Spleen (tissue), 11 donors: ENCODE measurements around the gene ARHGEF40. TPM values are rescaled to one million over a fixed set of nuclear protein-coding genes. Genes with fewer than 3 reads are reported as not detected.

Experiments used
- DNase-seq: peaks from one replicate; pipeline ENCODE4 v3.0.0-alpha.2; 2020
- H3K27ac ChIP-seq, 8 donors: fragments of 200-600 bp; sonication (generic) in 7 of 8; 1 replicate in 4 of 8; 2 replicates in 4 of 8; pipeline versions ENCODE4 v1.5.0 to v1.8.0; 2016 to 2021; ENCODE audit warnings: inconsistent platforms in 4 of 8, mild to moderate bottlenecking in 4 of 8, moderate library complexity in 1 of 8
- H3K27me3 ChIP-seq, 7 donors: fragments of 200-600 bp; sonication (generic) in 6 of 7; replicated peaks in 1 of 7; 1 replicate in 4 of 7; 2 replicates in 3 of 7; pipeline versions ENCODE4 v1.5.0 to v1.8.0; 2016 to 2021; ENCODE audit warnings: inconsistent platforms in 3 of 7, mild to moderate bottlenecking in 1 of 7
- H3K36me3 ChIP-seq, 6 donors: fragments of 200-600 bp; sonication (generic) in 5 of 6; 1 replicate in 4 of 6; 2 replicates in 2 of 6; pipeline versions ENCODE4 v1.5.0 to v1.8.0; 2016 to 2021; ENCODE audit warnings: inconsistent platforms in 2 of 6
- H3K4me1 ChIP-seq, 6 donors: fragments of 200-600 bp; sonication (generic) in 5 of 6; 1 replicate in 3 of 6; 2 replicates in 3 of 6; pipeline versions ENCODE4 v1.5.0 to v1.8.0; 2016 to 2021; ENCODE audit warnings: inconsistent platforms in 3 of 6
- H3K4me3 ChIP-seq, 8 donors: fragments of 200-600 bp; sonication (generic) in 7 of 8; 1 replicate in 4 of 8; 2 replicates in 4 of 8; pipeline versions ENCODE4 v1.5.0 to v1.8.0; 2016 to 2021; ENCODE audit warnings: inconsistent platforms in 4 of 8, mild to moderate bottlenecking in 4 of 8, moderate library complexity in 2 of 8
- H3K9me3 ChIP-seq, 8 donors: fragments of 200-600 bp; sonication (generic) in 7 of 8; 1 replicate in 4 of 8; 2 replicates in 4 of 8; pipeline versions ENCODE4 v1.5.0 to v1.8.0; 2016 to 2021; ENCODE audit warnings: inconsistent platforms in 4 of 8
- POLR2A ChIP-seq, 3 donors: fragments of 450-650 bp; IDR thresholded peaks; one replicate each; pipeline ENCODE4 v1.5.1; 2017; ENCODE audit warnings: antibody characterized with exemption in 3 of 3, mild to moderate bottlenecking in 1 of 3
- POLR2AphosphoS5 ChIP-seq, 3 donors: sonication (generic); formaldehyde crosslinking; IDR thresholded peaks; one replicate each; pipeline ENCODE4 v1.5.1; 2017; ENCODE audit warnings: antibody characterized with exemption in 3 of 3
- WGBS, 5 donors: extraction: QIAGEN DNeasy Blood & Tissue Kit in 3 of 5; methylation state at CpG; one replicate each; pipeline versions ENCODE4 v1.1.5 to v1.1.7; 2013 to 2018; 5-methylcytosine and 5-hydroxymethylcytosine counted together
- intact Hi-C: fragments of 100-400 bp; cut with DNase I; formaldehyde crosslinking; loops from one replicate; pipeline ENCODE4 v1.15.0; 2023; ENCODE audit warnings: low total_unique reads
- polyA plus RNA-seq, 3 donors: library from polyadenylated mRNA; stranded (reverse); fragments of 200-250 nt; gene quantifications; one replicate each; pipeline ENCODE4 v1.2.1, GENCODE V29; 2013
- total RNA-seq, 7 donors: library from RNA; depleted of rRNA in 3 of 7; stranded (reverse); fragments of >200 nt in 3 of 7; fragmentation: NEBNext Ultra II Directional in 4 of 7; extraction: Animal tissue kit (Norgen Biotek cat#: 25700) in 4 of 7; gene quantifications; one replicate each; pipeline versions ENCODE4 v1.1.0 to v1.2.1, GENCODE V29; 2016 to 2021
- TF ChIP-seq, protein P1 (sequence below), 11 experiments: fragments of 200-600 bp in 7 of 11; fragments of 450-650 bp in 4 of 11; sonication (generic) in 4 of 11; IDR thresholded peaks in 8 of 11; conservative IDR thresholded peaks in 3 of 11; 1 replicate in 7 of 11; 2 replicates in 4 of 11; pipeline versions ENCODE4 v1.4.0 to v1.8.0; 2016 to 2021; ENCODE audit warnings: antibody characterized with exemption in 11 of 11, inconsistent platforms in 4 of 11, mild to moderate bottlenecking in 1 of 11
- donor health status: healthy with polysubstance abuse.
- donor health status: DM: no; HTN: no; CAD: no; lungs with moderate emphysema.
- donor health status: DM: no; HTN: no; CAD: no.
- donor health status: Bipolar disorder and iron deficiency.
- donor health status: healthy.
- donor health status: DM: no; HTN: no; CAD: no.
- donor health status: DM: yes; HTN: yes; CAD: no.

ARHGEF40 gene
- total and polyA plus RNA-seq, 10 donors, result 9.8 to 151 (median 92.5) TPM

DNA sequence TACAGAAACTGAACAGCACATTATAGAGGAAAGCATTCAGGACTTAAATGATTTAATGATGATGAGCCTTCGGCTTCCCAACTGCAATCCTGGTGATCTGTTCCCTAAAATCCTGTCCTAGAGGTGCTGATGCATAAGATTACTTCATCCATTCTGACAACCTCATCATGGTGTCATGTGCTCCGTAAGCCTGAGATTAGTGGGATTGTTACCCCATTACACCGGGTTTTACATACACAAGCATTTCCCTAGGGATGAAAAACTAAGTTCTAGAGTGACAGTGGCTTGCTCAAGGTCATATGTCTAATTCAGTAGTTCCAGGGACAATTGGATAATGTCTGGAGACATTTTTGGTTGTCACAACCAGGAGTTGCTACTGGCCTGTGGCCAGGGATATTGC lies 32.9 kb upstream of the ARHGEF40 start:
- DNase-seq, result no peak
- Histone ChIP-seq H3K36me3 (no peaks in the 10 kb centered on the region), H3K9me3 (no peaks in the 10 kb centered on the region), H3K4me3 (no peak overlapping the region), H3K27ac (peak overlapping the region in 3 of 8 donors; percentile 10 to 77 (median 71)), H3K4me1 (peaks cover 9 to 28% (median 19%) of the 10 kb centered on the region in 6 donors), H3K27me3 (no peaks in the 10 kb centered on the region)
- TF ChIP-seq, protein P1, sequence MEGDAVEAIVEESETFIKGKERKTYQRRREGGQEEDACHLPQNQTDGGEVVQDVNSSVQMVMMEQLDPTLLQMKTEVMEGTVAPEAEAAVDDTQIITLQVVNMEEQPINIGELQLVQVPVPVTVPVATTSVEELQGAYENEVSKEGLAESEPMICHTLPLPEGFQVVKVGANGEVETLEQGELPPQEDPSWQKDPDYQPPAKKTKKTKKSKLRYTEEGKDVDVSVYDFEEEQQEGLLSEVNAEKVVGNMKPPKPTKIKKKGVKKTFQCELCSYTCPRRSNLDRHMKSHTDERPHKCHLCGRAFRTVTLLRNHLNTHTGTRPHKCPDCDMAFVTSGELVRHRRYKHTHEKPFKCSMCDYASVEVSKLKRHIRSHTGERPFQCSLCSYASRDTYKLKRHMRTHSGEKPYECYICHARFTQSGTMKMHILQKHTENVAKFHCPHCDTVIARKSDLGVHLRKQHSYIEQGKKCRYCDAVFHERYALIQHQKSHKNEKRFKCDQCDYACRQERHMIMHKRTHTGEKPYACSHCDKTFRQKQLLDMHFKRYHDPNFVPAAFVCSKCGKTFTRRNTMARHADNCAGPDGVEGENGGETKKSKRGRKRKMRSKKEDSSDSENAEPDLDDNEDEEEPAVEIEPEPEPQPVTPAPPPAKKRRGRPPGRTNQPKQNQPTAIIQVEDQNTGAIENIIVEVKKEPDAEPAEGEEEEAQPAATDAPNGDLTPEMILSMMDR (IDR thresholded peaks at IDR 0.05 in 8 of 11, conservative IDR thresholded peaks at IDR 0.05 in 3 of 11), result no peak
- no peak for TF ChIP-seq POLR2AphosphoS5 (IDR thresholded peaks at IDR 0.05)
- no peak for TF ChIP-seq POLR2A (IDR thresholded peaks at IDR 0.05)
- intact Hi-C loops, result no loop called here
- WGBS, 5 donors, result 81 to 92% (median 86%) methylated on average over 3 of the region's 3 CpGs

DNA sequence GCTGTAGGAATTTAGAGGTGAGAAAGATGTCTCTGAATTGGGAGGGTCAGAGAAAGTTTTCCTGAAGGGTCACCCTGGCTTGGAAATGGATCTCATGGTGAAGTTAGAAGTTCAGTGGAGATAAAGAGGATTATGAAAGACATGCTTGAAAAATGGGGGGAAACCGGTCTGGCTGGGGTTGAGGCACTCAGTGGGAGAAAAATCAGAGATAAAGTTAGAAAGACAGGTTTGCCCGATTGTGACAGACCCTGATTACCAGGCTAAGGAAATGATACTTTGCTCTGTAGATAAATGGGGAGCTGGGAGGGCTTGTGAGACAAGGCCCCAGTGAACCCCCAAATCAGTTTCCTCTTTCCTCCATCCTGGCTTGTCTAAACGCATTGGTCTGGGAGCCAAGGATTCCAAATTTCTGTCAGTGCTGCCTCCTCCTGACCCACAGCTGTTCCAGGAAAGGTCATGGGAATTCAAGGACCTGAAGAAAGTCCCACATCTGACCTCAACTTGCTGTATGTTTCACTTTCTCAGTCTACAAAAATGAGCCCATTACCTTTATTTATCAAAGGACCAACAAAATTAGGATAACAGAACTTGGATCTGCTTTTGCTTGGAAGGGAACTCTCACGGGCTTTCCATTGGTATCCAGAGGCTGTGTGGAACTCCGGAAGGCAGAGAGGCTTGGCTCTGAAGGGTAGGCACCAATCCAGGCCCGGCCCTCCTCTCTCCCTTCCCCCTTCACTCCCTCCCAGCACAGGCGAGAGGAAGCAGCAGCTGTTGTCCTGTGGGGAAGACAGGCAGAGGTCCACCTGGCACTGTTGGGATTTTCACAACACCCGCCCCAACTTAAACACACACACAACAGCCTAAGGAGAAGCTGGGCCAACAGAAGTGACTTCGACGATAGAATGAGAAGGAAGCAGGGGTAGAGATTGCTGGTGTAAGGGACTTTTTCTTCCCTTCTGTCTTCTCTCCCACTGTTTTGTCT lies 31.4 kb upstream of the ARHGEF40 start:
- intact Hi-C loops, result no loop called here
- Histone ChIP-seq H3K27me3 (no peaks in the 10 kb centered on the region), H3K36me3 (no peaks in the 10 kb centered on the region), H3K27ac (peak overlapping the region; percentile 14 to 77 (median 72)), H3K9me3 (no peaks in the 10 kb centered on the region), H3K4me3 (no peak overlapping the region), H3K4me1 (peaks cover 14 to 40% (median 28%) of the 10 kb centered on the region in 6 donors)
- no peak for TF ChIP-seq POLR2A (IDR thresholded peaks at IDR 0.05)
- peak in 2 of 3 donors; percentile 60 to 71 for TF ChIP-seq POLR2AphosphoS5 (IDR thresholded peaks at IDR 0.05)
- TF ChIP-seq, protein P1 (IDR thresholded peaks at IDR 0.05 in 8 of 11, conservative IDR thresholded peaks at IDR 0.05 in 3 of 11), result no peak
- DNase-seq, result peak; percentile 78
- 45 to 62% (median 57%) methylated on average over 10 of the region's 10 CpGs for WGBS, 5 donors

DNA sequence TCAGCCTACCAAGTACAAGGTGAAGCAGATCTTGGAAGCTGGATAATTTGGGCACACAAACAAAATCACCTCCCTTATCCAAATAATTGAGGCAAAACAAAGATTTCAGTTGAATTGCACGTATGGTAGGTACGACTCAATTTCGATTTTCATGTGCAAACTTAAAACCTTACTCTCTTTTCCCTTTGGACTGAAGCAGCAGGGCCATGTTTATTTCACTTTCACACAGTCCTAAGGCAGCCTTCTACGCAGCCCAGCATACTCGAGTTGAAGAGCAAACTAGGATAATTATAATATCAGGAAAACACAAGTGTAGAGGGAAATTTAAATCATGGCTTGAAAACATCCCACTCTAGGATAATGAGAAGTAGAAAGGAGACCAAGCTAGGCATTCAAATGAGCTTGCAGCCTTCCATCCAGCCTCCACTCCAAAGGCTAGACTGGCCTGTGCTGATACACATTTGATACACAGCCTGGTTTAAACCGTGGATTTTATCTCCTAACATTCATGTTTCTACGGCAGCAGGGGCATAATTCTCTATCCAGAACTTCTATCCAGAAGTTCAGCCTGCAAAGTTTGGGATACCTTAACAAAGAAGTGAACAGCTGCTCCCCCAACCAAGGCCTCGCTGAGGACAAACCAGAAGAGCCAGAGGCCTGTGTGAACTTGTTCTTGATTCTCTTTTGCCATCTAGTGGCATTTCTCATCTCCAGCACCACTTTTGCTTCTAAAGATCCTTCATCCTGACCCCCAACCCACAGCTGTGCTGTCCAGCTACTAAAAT lies 30.3 kb upstream of the ARHGEF40 start:
- Histone ChIP-seq H3K9me3 (no peaks in the 10 kb centered on the region), H3K27me3 (no peaks in the 10 kb centered on the region), H3K27ac (peak overlapping the region; percentile 14 to 77 (median 72)), H3K4me3 (no peak overlapping the region), H3K36me3 (no peaks in the 10 kb centered on the region), H3K4me1 (peaks cover 14 to 51% (median 35%) of the 10 kb centered on the region in 6 donors)
- TF ChIP-seq, protein P1 (IDR thresholded peaks at IDR 0.05 in 8 of 11, conservative IDR thresholded peaks at IDR 0.05 in 3 of 11), result peak; percentile 38 to 72 (median 60)
- no peak for TF ChIP-seq POLR2AphosphoS5 (IDR thresholded peaks at IDR 0.05)
- TF ChIP-seq POLR2A (IDR thresholded peaks at IDR 0.05), result no peak
- intact Hi-C loops, result no loop called here
- 54 to 65% (median 59%) methylated on average over 8 of the region's 8 CpGs for WGBS, 5 donors
- peak; percentile 58 for DNase-seq
